ENCODE data around the gene TBL1XR1. TPM values are rescaled to one million over a fixed set of nuclear protein-coding genes. Genes with fewer than 3 reads are reported as not detected.
"Not testable (repeated sequence)": the region's sequence is repeated elsewhere in the genome, so short reads cannot be mapped to it uniquely, and the experiment has no call there.

Gene TBL1XR1
- total RNA-seq, 1 donor from 2014 or later: 191 TPM

DNA sequence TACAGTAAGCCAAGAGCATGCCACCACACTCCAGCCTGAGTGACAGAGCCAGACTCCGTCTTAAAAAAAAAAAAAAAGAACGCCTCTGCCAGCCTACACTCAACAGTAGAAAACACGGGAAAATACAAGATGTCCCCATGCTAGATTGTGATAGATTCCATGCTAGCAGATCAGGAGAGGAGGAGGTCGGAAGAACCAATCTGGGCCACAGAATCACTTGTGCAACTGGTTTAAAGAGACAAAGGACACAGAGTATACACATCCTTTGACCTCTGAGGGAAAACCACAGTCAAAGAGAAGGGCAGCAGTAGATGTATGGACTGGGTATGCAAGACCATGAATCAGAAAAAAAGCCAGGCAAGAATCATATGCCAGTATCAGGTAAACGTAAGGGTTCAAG is 15.9 kb downstream of the TBL1XR1 start:
- no peak for DNase-seq

DNA sequence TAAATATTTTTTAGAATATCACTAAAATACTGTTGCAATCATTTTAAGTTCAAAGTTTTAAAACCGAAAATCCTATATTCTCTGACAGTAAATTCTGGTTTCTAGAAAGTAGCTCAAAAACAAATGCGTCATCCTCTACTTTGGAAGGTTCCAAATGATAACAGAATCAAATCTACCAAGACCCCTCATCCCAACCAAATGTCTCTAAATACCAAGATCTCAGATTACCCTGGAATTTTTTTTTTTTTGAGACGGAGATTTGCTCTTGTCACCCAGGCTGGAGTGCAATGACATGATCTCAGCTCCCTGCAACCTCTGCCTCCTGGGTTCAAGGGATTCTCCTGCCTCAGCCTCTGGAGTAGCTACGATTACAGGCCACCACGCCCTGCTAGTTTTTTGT is 16.8 kb downstream of the TBL1XR1 start:
- no peak for DNase-seq

DNA sequence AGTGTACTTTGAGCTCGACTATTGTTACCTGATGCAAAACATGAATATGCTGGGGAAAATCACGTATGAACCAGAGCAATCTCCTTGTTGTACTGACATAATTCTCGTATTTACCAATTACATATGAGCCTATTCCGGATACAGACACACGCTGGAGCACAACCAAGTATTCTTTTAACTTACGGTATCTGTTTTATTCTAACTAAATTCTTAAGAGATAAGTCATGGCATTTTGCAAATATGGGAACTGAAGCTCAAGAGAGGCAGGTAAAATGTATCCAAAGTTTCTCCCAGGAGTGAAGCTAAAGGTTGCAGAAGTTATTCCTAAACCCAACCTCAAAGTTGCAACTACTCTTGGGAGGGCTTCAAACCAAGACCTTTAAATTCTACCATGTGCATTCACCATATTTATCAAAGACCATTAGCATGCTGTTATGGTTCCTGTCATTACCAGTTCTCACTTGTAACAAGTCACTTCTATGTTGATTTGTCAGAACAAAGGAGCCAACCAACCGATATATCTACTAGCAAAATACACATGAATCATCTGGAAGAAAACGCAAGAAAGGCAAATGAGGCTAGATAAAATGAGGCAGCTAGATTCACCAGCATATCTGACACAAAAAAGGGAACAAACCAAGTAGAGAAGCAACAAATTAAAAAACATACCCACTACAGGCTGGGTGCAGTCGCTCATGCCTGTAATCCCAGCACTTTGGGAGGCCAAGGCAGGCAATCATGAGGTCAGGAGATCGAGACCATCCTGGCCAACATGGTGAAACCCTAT is 17.8 kb downstream of the TBL1XR1 start:
- no peak for DNase-seq

DNA sequence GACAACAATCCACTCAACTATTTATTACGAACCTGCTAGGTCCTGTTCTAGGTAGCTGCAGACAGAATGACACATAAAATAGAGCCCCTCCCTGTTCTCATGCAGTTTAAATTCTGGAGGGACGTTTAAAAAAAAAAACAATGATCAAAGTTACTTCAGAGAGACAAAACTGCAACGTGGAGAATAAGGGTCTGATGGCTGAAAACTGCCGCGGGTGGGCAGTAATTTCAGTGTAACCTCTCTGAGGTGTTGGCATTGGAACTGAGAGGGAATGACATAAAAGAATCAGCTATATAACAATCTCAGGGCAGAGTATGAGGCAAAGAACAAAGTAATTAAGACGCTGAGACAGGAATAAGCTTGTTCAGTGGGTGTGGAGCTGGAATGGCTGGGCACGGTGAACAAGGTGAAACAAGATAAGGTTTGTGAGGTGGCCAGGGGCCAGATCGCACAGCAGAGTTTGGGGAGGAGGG is 19.5 kb downstream of the TBL1XR1 start:
- DNase-seq: no peak

DNA sequence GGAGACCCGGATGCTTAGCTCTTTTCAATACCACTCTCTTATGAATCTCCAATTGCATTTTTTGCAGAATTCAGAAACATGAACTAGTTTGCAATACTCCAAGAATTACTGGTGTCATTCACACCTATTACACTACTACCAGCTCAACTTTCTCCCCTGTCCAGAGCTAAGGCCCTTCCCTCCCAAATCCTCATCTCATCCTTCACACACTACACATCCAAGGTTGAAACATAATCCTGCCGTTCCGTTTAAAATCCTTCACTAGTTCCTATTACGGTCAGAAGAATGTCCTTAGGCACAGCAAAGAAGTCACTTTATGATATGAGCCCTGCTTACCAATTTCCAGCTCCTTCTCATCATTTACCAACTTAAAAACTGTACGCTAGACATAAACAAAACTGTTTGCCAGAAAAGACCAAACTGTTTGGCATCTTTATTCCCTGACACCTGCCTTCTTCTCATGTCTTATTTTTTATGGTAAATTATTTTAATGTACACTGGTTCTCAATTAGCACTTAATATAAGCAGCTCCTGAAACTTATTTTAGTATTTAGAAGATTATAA is 22.6 kb downstream of the TBL1XR1 start:
- DNase-seq: peak; percentile 47

DNA sequence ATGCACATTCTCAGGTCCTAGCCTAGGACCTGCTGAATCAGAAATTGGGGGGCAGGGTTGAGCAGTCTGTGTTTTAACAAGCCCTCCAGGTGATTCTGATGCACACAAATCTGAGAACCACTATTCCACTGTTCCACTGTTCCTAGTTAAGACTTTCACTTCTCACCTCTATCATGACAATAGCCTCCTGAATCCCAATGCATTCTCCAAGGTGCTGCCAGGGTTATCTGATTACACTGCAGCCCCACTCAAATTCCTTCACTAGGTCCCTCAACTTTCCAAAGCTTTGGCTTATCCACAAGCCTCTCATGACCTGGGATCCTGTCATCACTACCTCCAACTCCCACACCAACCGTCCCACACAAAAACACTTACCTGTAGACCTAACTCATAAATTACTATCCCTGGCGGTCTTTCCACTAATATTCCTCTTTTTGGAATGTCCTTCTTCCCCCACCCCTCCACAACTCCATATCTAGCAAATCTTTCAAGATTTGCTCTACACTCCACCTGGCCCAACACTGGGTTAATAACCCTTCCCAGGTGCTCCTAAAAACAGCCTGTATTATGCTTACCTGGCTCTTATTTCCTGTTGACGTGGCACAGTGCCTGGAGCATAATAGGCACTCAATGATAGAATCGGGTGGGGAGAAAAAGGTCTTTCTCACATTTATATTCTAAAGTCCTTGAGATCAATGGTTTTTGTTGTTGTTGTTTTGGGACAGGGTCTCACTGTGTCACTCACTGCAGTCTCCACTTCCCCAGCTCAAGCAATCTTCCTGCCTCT is 27.2 kb downstream of the TBL1XR1 start:
- no peak for DNase-seq

DNA sequence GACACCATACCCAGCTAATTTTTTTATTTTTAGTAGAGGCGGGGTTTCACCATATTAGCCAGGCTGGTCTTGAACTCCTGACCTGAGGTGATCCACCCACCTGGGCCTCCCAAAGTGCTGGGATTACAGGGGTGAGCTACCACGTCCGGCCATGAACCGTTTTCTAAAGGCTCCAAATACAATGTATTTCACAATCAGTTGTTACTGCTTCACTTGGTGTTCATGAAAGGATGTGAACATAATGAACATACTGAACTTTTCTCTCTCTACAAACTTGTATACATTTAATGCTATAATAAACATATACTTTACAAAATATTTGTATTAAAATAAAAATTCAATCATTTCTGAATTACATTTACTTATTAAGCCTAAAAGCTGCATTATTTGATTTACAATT is 28.9 kb downstream of the TBL1XR1 start:
- DNase-seq: no peak

DNA sequence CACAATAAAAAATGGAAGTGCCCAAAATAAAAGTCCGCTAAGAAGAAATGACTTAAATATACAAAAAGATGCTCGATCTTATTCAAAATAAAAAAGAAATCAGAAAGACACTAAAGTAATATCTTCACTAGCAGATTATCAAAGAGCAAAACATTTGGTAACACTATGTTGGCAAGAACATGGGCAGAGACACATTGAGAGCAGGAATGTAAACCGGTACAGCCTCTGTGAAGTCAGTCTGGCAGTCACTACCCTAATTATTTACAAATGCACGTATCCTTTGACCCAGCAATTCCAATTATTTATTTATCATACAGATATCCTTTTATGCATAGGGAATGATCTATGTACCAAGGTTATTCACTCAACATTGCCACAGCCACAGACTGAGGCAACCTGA is 34.5 kb downstream of the TBL1XR1 start:
- DNase-seq: no peak

DNA sequence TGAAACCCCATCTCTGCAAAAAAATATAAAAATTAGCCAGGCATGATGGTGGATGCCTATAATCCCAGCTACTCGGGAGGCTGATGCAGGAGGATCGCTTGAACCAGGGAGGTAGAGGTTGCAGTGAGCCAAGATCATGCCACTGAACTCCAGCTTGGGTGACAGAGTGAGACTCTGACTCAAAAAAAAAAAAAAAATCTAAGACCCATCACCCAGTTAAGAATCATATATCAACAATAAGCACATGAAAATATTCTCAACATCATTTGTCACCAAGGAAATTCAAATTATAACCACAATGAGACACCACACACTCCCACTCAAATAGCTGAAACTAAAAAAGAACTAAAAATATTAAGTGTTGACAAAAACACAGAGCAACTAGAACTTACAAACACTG is 35.7 kb downstream of the TBL1XR1 start:
- DNase-seq: not testable (repeated sequence)

DNA sequence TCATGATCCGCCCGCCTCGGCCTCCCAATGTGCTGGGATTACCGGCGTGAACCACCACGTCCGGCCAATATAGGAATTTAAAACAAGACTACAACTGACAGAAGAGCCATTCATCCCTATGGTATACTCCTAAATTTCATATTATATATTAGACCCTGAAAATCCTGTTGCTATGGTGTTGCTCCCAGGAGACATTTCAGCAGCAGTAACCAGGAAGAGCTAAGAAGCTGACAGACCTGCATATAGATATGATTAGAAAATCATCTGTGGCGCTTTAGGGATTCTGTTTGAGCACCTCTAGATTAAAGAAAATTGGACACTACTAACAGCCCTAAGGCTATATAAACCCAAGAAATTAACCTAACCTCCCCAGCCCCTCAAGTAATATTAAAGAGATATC is 38.8 kb downstream of the TBL1XR1 start:
- no peak for DNase-seq

DNA sequence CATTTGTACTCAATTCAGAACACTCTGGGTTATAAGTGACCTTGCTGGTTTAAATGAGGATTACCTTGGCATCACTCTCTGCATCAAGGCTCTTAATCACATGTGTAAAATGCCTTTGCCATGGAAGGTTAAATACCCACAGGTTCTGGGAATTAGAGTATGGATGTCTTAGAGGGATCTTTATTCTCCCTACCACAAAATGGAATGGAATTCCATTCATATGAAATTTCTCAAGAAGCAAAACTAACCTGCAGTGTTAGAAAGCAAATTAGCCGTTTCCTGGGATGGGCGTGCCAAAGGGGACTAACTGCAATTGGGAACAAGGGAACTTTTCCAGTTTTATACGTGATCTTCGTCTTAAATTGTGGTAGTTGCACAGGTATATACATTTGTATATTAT is 39.8 kb downstream of the TBL1XR1 start:
- DNase-seq: no peak

DNA sequence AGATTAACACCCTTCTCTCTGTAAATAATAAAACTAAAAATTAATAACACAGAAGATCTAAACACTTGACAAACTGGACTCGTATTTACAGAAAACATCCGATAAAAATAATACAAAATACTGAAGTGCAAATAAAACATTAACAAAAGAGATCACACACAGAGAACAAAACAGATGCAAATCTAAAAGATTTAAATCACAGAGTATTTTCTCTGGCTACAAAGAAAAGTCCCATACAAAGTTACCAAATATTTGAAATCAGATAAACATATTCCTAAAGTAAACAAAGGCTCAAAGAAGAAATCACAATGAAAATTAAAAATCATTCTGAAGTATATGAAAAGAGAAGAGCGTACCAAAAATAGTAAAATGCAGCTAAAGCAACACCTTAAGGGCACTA is 42.5 kb downstream of the TBL1XR1 start:
- DNase-seq: no peak

DNA sequence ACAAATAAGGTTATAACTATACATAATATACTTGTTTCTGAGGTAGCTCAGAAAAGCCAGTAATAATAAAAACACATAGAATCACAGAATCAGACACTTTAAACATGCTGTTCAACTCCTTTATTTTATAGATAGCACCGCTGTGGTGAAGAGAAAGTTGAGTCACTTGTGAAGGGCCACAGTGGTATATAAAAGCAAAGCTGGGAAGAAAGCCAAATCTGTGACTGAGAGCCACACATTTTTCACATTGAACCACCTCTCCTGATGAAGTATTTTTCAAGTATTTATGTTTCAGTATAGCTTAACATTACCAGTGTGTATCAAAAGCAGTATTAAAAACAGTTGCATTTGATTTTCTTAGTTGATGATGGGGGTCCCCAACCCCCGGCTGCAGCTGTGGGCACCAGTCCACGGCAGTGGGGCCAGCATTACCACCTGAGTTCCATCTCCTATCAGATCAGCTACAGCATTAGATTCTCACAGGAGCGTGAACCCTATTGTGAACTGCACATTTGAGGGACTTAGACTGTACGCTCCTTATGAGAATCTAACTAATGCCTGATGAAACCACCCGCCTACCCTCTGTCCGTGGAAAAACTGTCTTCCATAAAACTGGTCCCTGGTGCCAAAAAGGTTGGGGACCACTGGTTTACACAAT is 46.2 kb downstream of the TBL1XR1 start:
- peak; percentile 61 for DNase-seq

DNA sequence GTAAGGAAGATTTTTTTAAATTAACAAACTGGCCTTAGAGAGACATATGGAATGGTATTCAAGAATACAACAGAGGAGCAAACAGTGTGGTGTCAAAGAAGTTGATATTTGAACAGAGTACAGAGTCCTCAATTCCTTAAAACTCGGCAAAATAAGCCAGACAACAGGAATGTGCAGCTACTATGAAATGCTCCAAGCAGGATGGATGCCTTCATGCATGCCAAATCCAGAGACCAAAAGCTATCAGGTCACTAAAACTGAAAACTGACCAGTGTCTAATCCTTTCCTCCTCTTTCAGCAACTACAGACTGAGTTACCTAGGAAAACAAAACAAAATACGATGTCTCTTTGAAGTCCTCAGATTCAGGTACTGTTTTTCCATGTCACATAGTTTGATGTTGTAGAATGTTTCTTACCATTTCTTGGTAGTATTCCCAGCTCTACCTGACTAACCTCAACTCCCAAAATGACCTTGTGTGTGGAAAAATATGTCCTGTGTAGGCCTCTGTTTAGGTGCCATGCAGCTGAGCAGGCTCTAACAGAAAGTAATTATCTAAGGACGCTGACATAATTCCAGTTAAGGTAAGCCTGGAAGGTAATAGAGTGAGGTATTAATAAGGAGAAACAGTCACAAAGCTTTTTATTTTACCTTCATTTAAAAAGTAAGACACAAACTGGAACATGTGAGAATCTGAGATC is 46.9 kb downstream of the TBL1XR1 start:
- peak; percentile 22 for DNase-seq

DNA sequence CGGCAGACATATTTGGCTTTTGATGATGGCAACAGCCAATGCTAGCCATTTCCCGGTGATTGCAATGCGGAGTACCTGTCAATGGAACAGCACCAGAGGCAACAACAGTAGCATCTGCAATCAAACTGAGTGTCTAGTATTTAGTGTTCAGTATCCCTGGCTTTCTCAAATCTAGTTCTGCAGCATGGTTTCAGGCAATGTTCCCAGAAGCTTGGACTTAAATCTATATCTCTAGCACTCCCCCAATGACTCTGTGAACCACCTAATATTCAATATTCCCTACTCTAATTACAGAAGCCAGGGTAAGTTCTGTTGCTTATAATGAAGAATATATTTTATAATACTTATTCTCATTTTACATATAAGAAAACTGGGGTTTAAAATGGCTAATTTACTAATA is 48.2 kb downstream of the TBL1XR1 start:
- no peak for DNase-seq

DNA sequence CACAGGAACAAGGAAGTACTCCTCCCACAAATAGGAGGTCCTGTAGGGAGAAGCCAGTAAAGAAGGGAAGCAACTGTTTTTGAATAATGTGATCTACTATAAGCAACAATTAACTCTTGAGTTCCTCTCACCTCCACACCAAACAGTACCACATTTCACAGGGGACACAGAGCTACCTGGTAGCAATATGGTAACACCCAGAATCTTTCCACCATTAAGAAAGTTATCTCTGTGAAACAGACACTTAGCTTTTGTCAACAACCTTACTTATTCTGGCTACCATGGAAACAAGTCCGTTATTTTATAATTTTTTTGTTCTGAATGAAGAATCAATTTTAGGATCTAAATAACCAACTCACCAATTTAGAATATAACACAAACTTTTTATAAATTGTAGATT is 49.5 kb downstream of the TBL1XR1 start:
- DNase-seq: no peak

DNA sequence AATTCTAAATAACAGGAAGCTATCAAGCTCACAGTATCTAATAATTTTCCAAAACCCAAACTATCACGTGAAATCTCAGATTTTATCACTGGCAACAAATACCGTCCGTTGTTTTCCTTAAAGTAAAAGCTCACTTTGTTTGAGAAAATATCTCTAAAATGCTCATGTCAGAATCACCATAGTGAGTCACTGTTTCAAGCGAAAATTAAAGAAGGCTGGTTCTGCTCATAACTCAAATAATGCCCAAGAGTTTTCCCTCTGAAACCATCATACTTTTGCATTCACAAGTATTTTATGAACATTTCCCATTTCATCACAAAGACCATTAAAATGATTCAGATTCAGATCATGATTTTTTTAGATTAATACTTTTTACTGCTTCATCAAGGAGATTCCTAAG is 50.6 kb downstream of the TBL1XR1 start:
- no peak for DNase-seq

DNA sequence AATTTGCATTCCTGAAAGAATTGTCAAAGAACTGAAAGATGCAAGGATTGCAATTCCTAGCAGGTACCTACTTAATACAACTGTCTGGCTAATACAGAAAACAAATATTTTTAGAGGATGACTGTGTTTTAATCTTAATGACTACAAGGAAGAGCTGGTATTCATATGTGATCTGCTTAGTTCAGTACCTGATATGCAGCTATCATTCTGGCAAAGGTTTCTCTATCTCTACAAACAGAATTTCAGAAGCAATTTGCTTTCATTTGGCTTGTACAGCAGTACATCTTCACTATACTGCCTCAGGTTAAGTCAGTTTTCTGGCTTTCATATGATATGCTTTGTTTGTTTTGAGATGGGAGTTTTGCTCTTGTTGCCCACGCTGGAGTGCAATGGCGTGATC is 51.3 kb downstream of the TBL1XR1 start:
- DNase-seq: no peak

DNA sequence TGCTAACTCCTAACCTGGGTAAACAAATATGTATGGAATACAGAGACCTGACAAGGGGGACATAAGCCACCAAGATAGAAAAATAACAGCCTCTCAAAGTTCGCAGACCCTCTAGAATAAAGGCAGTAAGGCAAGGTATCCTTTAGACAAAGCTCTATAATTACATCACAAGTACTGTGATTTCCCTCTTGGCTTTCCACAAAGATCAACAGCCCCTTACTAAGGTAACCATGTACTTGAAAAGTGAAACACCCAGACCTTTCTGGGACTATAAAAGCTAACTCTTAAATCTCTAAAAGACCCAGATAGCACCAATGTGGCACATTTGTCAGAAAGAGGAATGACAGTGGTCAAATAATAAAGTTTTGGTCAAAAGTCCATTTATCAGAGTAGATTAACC is 51.9 kb downstream of the TBL1XR1 start:
- DNase-seq: no peak

DNA sequence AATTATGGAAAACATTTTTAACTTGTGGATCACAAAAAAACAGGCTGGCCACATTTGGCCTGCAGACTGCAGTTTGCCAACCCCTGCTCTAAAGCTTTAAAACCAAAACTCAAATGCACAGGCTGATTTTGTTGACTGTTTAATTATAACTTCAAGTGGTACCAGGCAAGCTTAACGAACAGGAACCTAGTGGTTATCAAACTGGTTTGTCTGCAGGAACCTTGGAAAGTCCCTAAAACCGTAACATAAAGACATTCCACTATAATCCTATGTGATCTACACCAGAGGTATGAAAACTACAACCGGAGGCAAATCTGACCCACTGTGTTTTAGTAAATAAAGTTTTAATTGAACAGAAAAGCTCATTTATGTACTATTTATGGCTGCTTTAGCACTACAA is 52.4 kb downstream of the TBL1XR1 start:
- DNase-seq: peak; percentile 24

DNA sequence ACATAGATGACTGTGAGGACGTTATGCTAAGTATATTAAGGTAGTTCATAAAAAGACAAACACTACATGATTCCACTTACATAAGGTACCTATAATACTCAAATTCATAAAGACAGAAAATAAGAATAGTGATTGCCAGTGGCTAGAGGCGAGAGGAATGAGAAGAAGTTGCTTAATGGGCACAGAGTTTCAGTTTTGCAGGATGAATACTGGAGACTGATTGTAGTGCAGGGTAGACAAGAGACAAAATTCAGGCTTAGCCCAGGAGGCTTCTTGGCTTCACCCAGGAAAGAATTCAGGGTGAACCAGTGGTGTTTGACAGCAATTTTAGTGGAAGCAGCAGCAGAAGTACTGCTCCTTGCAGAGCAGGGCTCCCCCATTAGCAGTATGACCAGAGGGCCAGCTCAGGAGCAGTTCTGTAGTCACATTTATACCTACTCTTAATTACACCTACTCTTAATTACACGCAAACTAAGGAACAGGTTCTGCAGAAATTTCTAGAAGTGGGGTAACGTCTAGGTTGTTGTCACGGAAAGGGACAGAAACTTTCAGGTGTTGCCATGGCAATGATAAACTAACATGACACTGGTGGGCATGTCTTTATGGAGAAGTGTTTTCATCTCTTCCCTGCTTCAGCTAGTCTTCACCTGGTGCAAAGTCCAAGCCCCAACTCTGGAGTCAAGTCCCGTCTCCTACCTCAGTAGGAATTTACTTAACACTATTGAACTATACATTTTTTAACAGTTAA is 55.2 kb downstream of the TBL1XR1 start:
- DNase-seq: no peak
